K562 (cell line): ENCODE measurements around the gene TDRD3. TPM values are rescaled to one million over a fixed set of nuclear protein-coding genes. Genes with fewer than 3 reads are reported as not detected.

Experiments
- ATAC-seq: fragments of 200-7000 bp; cut with Tn5 transposase; 3 replicates; pipeline ENCODE4 v1.9.1; 2020; ENCODE audit warnings: moderate library complexity
- BruUV-seq: library from RNA; stranded (reverse); fragments of 400-500 nt; replicated peaks from 2 replicates; lab custom pipeline; 2021; lab: Mats Ljungman, UMichigan
- CTCF ChIA-PET: fragments of 300-600 bp; formaldehyde crosslinking; extraction: SDS; loops from one replicate; lab custom pipeline; 2021; ENCODE audit warnings: low intra/inter-chr PET ratio; lab: Yijun Ruan, JAX
- POLR2A ChIA-PET: fragments of 300-600, 350-650 bp; sonication (Branson Sonifier 250); formaldehyde crosslinking; extraction: SDS; loops from one replicate; lab custom pipeline; 2021; ENCODE audit warnings: antibody characterized with exemption, inconsistent platforms; lab: Yijun Ruan, JAX
- DNase-seq, 4 experiments: peaks; one replicate each; pipeline versions ENCODE4 v3.0.0 to v3.0.0-alpha.2; 2011 to 2018; ENCODE audit warnings: low spot score in 3 of 4, mixed read lengths in 3 of 4; ENCODE audit errors: extremely low read depth in 1 of 4
- FAIRE-seq: peaks from 2 replicates; lab custom pipeline; 2011; peaks lifted over from hg19 to GRCh38; lab: Jason Lieb, UNC
- H2AFZ ChIP-seq: 2 replicates; pipeline ENCODE4 v1.6.0; 2011; ENCODE audit warnings: low read depth, low read length, control low read depth, inconsistent platforms
- H3K27ac ChIP-seq: fragments of 200-600 bp; 3 replicates; pipeline ENCODE4 v1.8.0; 2011; ENCODE audit warnings: low read depth, mild to moderate bottlenecking, control low read depth, inconsistent platforms, low read length, moderate library complexity, mixed read lengths; ENCODE audit errors: extremely low read depth
- H3K27me3 ChIP-seq, 2 experiments: fragments of 300-600 bp in 1 of 2; 2 replicates in 1 of 2; 3 replicates in 1 of 2; pipeline versions ENCODE4 v1.6.0 to v1.8.0; 2011; ENCODE audit warnings: inconsistent platforms in 2 of 2, low read length in 2 of 2, mild to moderate bottlenecking in 1 of 2, mixed read lengths in 1 of 2, moderate library complexity in 1 of 2; ENCODE audit not compliant: control insufficient read depth in 2 of 2, insufficient read depth in 2 of 2
- H3K36me3 ChIP-seq: fragments of 300-600 bp; 3 replicates; pipeline ENCODE4 v1.8.0; 2011; ENCODE audit warnings: mild to moderate bottlenecking, low read length, inconsistent platforms; ENCODE audit not compliant: control insufficient read depth, insufficient read depth
- H3K4me1 ChIP-seq, 2 experiments: fragments of 200-600 bp in 1 of 2; replicated peaks in 1 of 2; 2 replicates in 1 of 2; 3 replicates in 1 of 2; pipeline versions ENCODE4 v1.5.1 to v1.8.0; 2011; ENCODE audit warnings: inconsistent platforms in 2 of 2, low read length in 2 of 2, mild to moderate bottlenecking in 1 of 2, mixed read lengths in 1 of 2, moderate library complexity in 1 of 2; ENCODE audit not compliant: control insufficient read depth in 2 of 2, insufficient read depth in 2 of 2
- H3K4me2 ChIP-seq: 2 replicates; pipeline ENCODE4 v1.6.1; 2011; ENCODE audit warnings: low read length, control low read depth, inconsistent platforms, mixed read lengths; ENCODE audit not compliant: insufficient read depth
- H3K4me3 ChIP-seq: fragments of 200-600 bp; sonication (generic), shearing (Covaris generic); 2 replicates; pipeline ENCODE4 v1.5.1; 2016; ENCODE audit warnings: control low read depth, inconsistent platforms
- H3K79me2 ChIP-seq: fragments of 200-600 bp; 3 replicates; pipeline ENCODE4 v1.8.0; 2011; ENCODE audit warnings: low read length, inconsistent platforms; ENCODE audit not compliant: control insufficient read depth, insufficient read depth
- H3K9ac ChIP-seq, 2 experiments: 2 replicates each; pipeline versions ENCODE4 v1.6.0 to v1.6.1; 2011; ENCODE audit warnings: low read depth in 2 of 2, low read length in 2 of 2, control low read depth in 1 of 2, inconsistent platforms in 1 of 2, mild to moderate bottlenecking in 1 of 2, mixed read lengths in 1 of 2; ENCODE audit not compliant: insufficient read depth in 1 of 2
- H3K9me1 ChIP-seq: one replicate; pipeline ENCODE4 v1.6.0; 2011; ENCODE audit warnings: inconsistent platforms, mild to moderate bottlenecking, low read length, moderate library complexity; ENCODE audit not compliant: control insufficient read depth, insufficient read depth
- H3K9me3 ChIP-seq: replicated peaks from 2 replicates; pipeline ENCODE4 v1.5.1; 2011; ENCODE audit warnings: low read depth, low read length, inconsistent platforms; ENCODE audit not compliant: control insufficient read depth, insufficient read depth
- H4K20me1 ChIP-seq: replicated peaks from 2 replicates; pipeline ENCODE4 v1.6.1; 2011; ENCODE audit warnings: low read length, inconsistent platforms, mixed read lengths; ENCODE audit not compliant: control insufficient read depth, insufficient read depth
- GABPB1 ChIP-seq: sonication (generic); formaldehyde crosslinking; IDR thresholded peaks from 2 replicates; pipeline ENCODE4 v1.8.0; 2022; ENCODE audit warnings: mild to moderate bottlenecking, missing genetic modification reagents
- PTRF ChIP-seq: fragments of 450-650 bp; IDR thresholded peaks from 2 replicates; pipeline ENCODE4 v1.6.1; 2016; ENCODE audit warnings: mild to moderate bottlenecking, missing genetic modification characterization, missing compliant biosample characterization
- SAFB2 ChIP-seq: fragments of 200-400 bp; formaldehyde crosslinking; IDR thresholded peaks from 2 replicates; pipeline ENCODE4 v1.6.1; 2018; ENCODE audit warnings: borderline replicate concordance, low read length, low read depth, moderate library complexity; ENCODE audit not compliant: severe bottlenecking
- SIRT6 ChIP-seq: IDR thresholded peaks from one replicate; pipeline ENCODE4 v1.6.1; 2012; ENCODE audit warnings: low read depth, mild to moderate bottlenecking, control low read depth, inconsistent platforms, low read length, moderate library complexity
- SPI1 ChIP-seq: IDR thresholded peaks from 2 replicates; pipeline ENCODE4 v1.6.1; 2011; ENCODE audit warnings: low read depth, low read length, control low read depth, borderline replicate concordance
- TAF15 ChIP-seq: fragments of 200-400 bp; formaldehyde crosslinking; IDR thresholded peaks from 2 replicates; pipeline ENCODE4 v1.6.1; 2017; ENCODE audit warnings: mild to moderate bottlenecking, low read depth, low read length, moderate library complexity
- TEAD2 ChIP-seq: fragments of 450-650 bp; IDR thresholded peaks from 2 replicates; pipeline ENCODE4 v1.6.1; 2016; ENCODE audit warnings: missing genetic modification characterization, control low read depth, missing compliant biosample characterization
- XRCC3 ChIP-seq: fragments of 450-650 bp; IDR thresholded peaks from 2 replicates; pipeline ENCODE4 v1.6.1; 2017; ENCODE audit warnings: mild to moderate bottlenecking, moderate library complexity
- ZBED1 ChIP-seq: IDR thresholded peaks from 2 replicates; pipeline ENCODE4 v1.6.1; 2014
- ZBTB7A ChIP-seq: IDR thresholded peaks from 2 replicates; pipeline ENCODE4 v1.6.1; 2011; ENCODE audit warnings: low read depth, mild to moderate bottlenecking, low read length, moderate library complexity, borderline replicate concordance; ENCODE audit not compliant: control insufficient read depth
- ZC3H4 ChIP-seq: sonication (generic); formaldehyde crosslinking; IDR thresholded peaks from 2 replicates; pipeline ENCODE4 v1.9.0; 2021; ENCODE audit warnings: missing genetic modification reagents, borderline replicate concordance
- WGBS: fragments of 100-300 bp; shearing (Covaris generic); methylation state at CpG from one replicate; pipeline ENCODE4 v1.1.6; 2016; ENCODE audit warnings: low coverage, mixed read lengths; ENCODE audit not compliant: insufficient coverage; ENCODE audit errors: missing lambda C conversion rate; 5-methylcytosine and 5-hydroxymethylcytosine counted together
- in situ Hi-C: fragments of 300-500 bp; cut with MboI; formaldehyde crosslinking; loops from 4 replicates; pipeline ENCODE4 v1.15.0; 2018; ENCODE audit warnings: inconsistent platforms, mixed read lengths
- intact Hi-C: fragments of 100-400 bp; cut with micrococcal nuclease; formaldehyde crosslinking; loops from 2 replicates; pipeline ENCODE4 v1.14.2; 2022
- polyA plus RNA-seq, 8 experiments: library from polyadenylated mRNA; depleted of rRNA in 4 of 8; stranded (reverse) in 5 of 8; unstranded in 3 of 8; fragments of >200 nt; fragmentation: Nextera tagmentation in 2 of 8; fragmentation: Illumina TruSeq in 1 of 8; extraction: Ambion mirVana in 2 of 8; extraction: Trizol in 1 of 8; gene quantifications; 2 replicates each; pipeline versions ENCODE4 v1.2.1 to v1.2.3, GENCODE V29; 2011 to 2014; ENCODE audit warnings: inconsistent platforms in 1 of 8, missing spikeins in 1 of 8
- total RNA-seq, 7 experiments: library from RNA; depleted of rRNA in 6 of 7; stranded (reverse); fragments of >200 nt in 6 of 7; fragmentation: Illumina TruSeq in 2 of 7; extraction: Trizol in 2 of 7; gene quantifications; 2 replicates each; pipeline versions ENCODE4 v1.2.1 to v1.2.3, GENCODE V29; 2011 to 2021; ENCODE audit warnings: low replicate concordance in 1 of 7

TDRD3 gene
- total and polyA plus RNA-seq, 9 of the 15 experiments (the other 6 are each of a cell fraction or from before 2014, with no cell fraction given), result 3.6 to 16.4 (median 9.5) TPM

GRCh38 chr13:60425332-60425731 lies 28.3 kb downstream of the TDRD3 start:
- no TSS peak for BruUV-seq
- no peak overlapping the region for H3K9ac ChIP-seq
- H3K27me3 ChIP-seq, result no peaks in the 10 kb centered on the region
- no peak overlapping the region for H3K4me2 ChIP-seq
- H2AFZ ChIP-seq, result no peak overlapping the region
- no peak overlapping the region for H3K4me3 ChIP-seq
- H3K4me1 ChIP-seq, result no peaks in the 10 kb centered on the region
- in situ Hi-C loops (no loop called here), intact Hi-C loops (loop anchor here (10.0 kb wide), 1 partner anchor 651 kb away; no protein-coding TSS in a partner anchor)
- no peak overlapping the region for H3K27ac ChIP-seq
- FAIRE-seq (no peak), DNase-seq (no peak), ATAC-seq (no peak)
- H3K9me1 ChIP-seq, result no peaks in the 10 kb centered on the region
- no peak for TF ChIP-seq GABPB1 (CRISPR knock-in tag)
- no peak for TF ChIP-seq TAF15
- no peak for TF ChIP-seq TEAD2 (tag)
- no peak for TF ChIP-seq XRCC3
- no peaks in the 10 kb centered on the region for H3K9me3 ChIP-seq
- CTCF ChIA-PET, result interaction anchor here (0.6 kb wide), 1 partner anchor 746 kb away, joined by 3 read pairs; no protein-coding TSS in a partner anchor
- 50% methylated on average over 4 of the region's 4 CpGs for WGBS
- no peaks in the 10 kb centered on the region for H3K36me3 ChIP-seq
- no peaks in the 10 kb centered on the region for H4K20me1 ChIP-seq
- POLR2A ChIA-PET, result no interaction called here
- H3K79me2 ChIP-seq, result no peaks in the 10 kb centered on the region

GRCh38 chr13:60426075-60426474 lies 29.1 kb downstream of the TDRD3 start:
- H3K4me2 ChIP-seq, result no peak overlapping the region
- TF ChIP-seq ZC3H4 (CRISPR knock-in tag), result no peak
- TF ChIP-seq PTRF, result no peak
- TF ChIP-seq SPI1, result no peak
- no peak for TF ChIP-seq SIRT6
- no peak for TF ChIP-seq ZBTB7A
- no peak for TF ChIP-seq ZBED1
- no peak for TF ChIP-seq SAFB2
- no peak overlapping the region for H3K9ac ChIP-seq
- no peak overlapping the region for H3K4me3 ChIP-seq
- H3K9me3 ChIP-seq, result no peaks in the 10 kb centered on the region
- POLR2A ChIA-PET, result no interaction called here
- CTCF ChIA-PET, result no interaction called here
- DNase-seq (no peak), ATAC-seq (no peak), FAIRE-seq (no peak)
- no peaks in the 10 kb centered on the region for H3K4me1 ChIP-seq
- H3K79me2 ChIP-seq, result no peaks in the 10 kb centered on the region
- WGBS, result 56% methylated on average over 1 of the region's 1 CpG
- intact Hi-C loops, result loop anchor here (10.0 kb wide), 1 partner anchor 651 kb away; no protein-coding TSS in a partner anchor
- H2AFZ ChIP-seq, result no peak overlapping the region
- in situ Hi-C loops, result no loop called here
- no peaks in the 10 kb centered on the region for H3K9me1 ChIP-seq
- no peaks in the 10 kb centered on the region for H3K36me3 ChIP-seq
- H3K27ac ChIP-seq, result no peak overlapping the region
- BruUV-seq, result no TSS peak
- no peaks in the 10 kb centered on the region for H4K20me1 ChIP-seq
- H3K27me3 ChIP-seq, result no peaks in the 10 kb centered on the region
